GM12873 (cell line): ENCODE measurements around the gene RMDN3.

Source experiments
- CTCF ChIP-seq: IDR thresholded peaks from 2 replicates; pipeline ENCODE4 v1.5.1; 2012; ENCODE audit warnings: low read depth, mild to moderate bottlenecking, moderate library complexity, low read length, control low read depth; ENCODE audit not compliant: insufficient read depth; ENCODE audit errors: missing control alignments

The RMDN3 gene

GRCh38 chr15:40754883-40755811 lies at the start of gene RMDN3:
Gene RMDN3, minus strand, starts transcription at chr15:40755254. Its CDS starts 471 bp downstream, at chr15:40754783.
- no peak for TF ChIP-seq CTCF

- peak; percentile 21 for TF ChIP-seq CTCF
Observed at GRCh38 chr15:40803688-40804087, 48.6 kb upstream of the RMDN3 start.

- no peak for TF ChIP-seq CTCF
Observed at GRCh38 chr15:40803076-40803475, 48.0 kb upstream of the RMDN3 start.

GRCh38 chr15:40799523-40799922 lies 44.5 kb upstream of the RMDN3 start:
- no peak for TF ChIP-seq CTCF

GRCh38 chr15:40796512-40796911 lies 41.5 kb upstream of the RMDN3 start:
- TF ChIP-seq CTCF = no peak

GRCh38 chr15:40796041-40796440 lies 41.0 kb upstream of the RMDN3 start:
- TF ChIP-seq CTCF = no peak

GRCh38 chr15:40793216-40793989 lies 38.3 kb upstream of the RMDN3 start:
- TF ChIP-seq CTCF = no peak
